ENCODE measurements around the gene IGSF8. TPM values are rescaled to one million over a fixed set of nuclear protein-coding genes. Genes with fewer than 3 reads are reported as not detected.
A peak's percentile ranks its signal among the peaks of the same experiment; 100 is the strongest.

IGSF8 gene
- total RNA-seq: 10 to 100 TPM; 67.9 to 71.5 TPM
- 10 to 100 TPM; 40.2 to 74.5 (median 56.9) TPM for polyA plus RNA-seq
- total RNA-seq: 41.3 to 63.7 (median 46.6) reads per million in 6 experiments

GRCh38 chr1:160097911-160098851, at the start of gene IGSF8:
Gene IGSF8 (minus strand): TSS chr1:160098619. CDS start chr1:160098472, 147 bp downstream.
- DNase-seq (peak; percentile 88 to 97 (median 93)), ATAC-seq (peak; percentile 66 to 68)
- H3K27ac Mint-ChIP-seq: peak within 1 kb of the TSS; percentile 91 to 100 (median 99)
- peaks cover 0 to 18% (median 0%) of the 10 kb centered on the region in 3 donors for H3K36me3 Mint-ChIP-seq
- H3K4me3 Mint-ChIP-seq: peak within 1 kb of the TSS; percentile 89 to 97 (median 92)
- no peaks in the 10 kb centered on the region for H3K9me3 Mint-ChIP-seq
- POLR2A ChIA-PET: interaction anchor here (0.5 to 4.8 kb wide), 17 partner anchors 12 to 404 kb away, joined by 3 to 49 read pairs (median 4); partner anchors contain the start of genes DCAF8, KCNJ10 and PEX19
- peaks cover 36 to 87% (median 81%) of the 10 kb centered on the region in 4 donors for H3K4me1 Mint-ChIP-seq
- no peaks in the 10 kb centered on the region for H3K27me3 Mint-ChIP-seq

- DNase-seq: no peak
- Mint-ChIP-seq H3K4me1 (peaks cover 0 to 2% (median under 1%) of the 10 kb centered on the region in 4 donors), H3K27me3 (peaks cover 0 to 2% (median 0%) of the 10 kb centered on the region in 5 donors), H3K36me3 (no peaks in the 10 kb centered on the region), H3K4me3 (no peak overlapping the region), H3K27ac (no peak overlapping the region), H3K9me3 (no peaks in the 10 kb centered on the region)
- no peak for ATAC-seq
- POLR2A ChIA-PET: interaction anchor here (0.6 to 0.7 kb wide), 3 partner anchors 41 to 374 kb away, joined by 3 to 4 read pairs (median 3); no protein-coding TSS in a partner anchor
Measured at GRCh38 chr1:160148121-160148520, 49.7 kb upstream of the IGSF8 start.

- Mint-ChIP-seq H3K27ac (no peak overlapping the region), H3K36me3 (no peaks in the 10 kb centered on the region), H3K27me3 (peaks cover 3 to 15% (median 9%) of the 10 kb centered on the region in 5 donors), H3K4me3 (no peak overlapping the region), H3K9me3 (no peaks in the 10 kb centered on the region), H3K4me1 (peaks cover 0 to 2% (median under 1%) of the 10 kb centered on the region in 4 donors)
- ATAC-seq: no peak
- POLR2A ChIA-PET: no interaction called here
- DNase-seq: no peak
Measured at GRCh38 chr1:160146107-160146506, 47.7 kb upstream of the IGSF8 start.

GRCh38 chr1:160144921-160145320, 46.5 kb upstream of the IGSF8 start:
- Mint-ChIP-seq H3K27ac (peak overlapping the region in 1 of 10 donors; percentile 60), H3K4me1 (peaks cover 0 to 2% (median under 1%) of the 10 kb centered on the region in 4 donors), H3K36me3 (no peaks in the 10 kb centered on the region), H3K9me3 (no peaks in the 10 kb centered on the region), H3K4me3 (no peak overlapping the region), H3K27me3 (peaks cover 5 to 21% (median 12%) of the 10 kb centered on the region in 5 donors)
- POLR2A ChIA-PET: no interaction called here
- ATAC-seq (no peak), DNase-seq (no peak)

- no peak for DNase-seq
- H3K27ac Mint-ChIP-seq: no peak overlapping the region
- peaks cover 0 to 2% (median under 1%) of the 10 kb centered on the region in 4 donors for H3K4me1 Mint-ChIP-seq
- no peaks in the 10 kb centered on the region for H3K36me3 Mint-ChIP-seq
- H3K27me3 Mint-ChIP-seq: peaks cover 5 to 21% (median 12%) of the 10 kb centered on the region in 5 donors
- no peaks in the 10 kb centered on the region for H3K9me3 Mint-ChIP-seq
- no peak for ATAC-seq
- no peak overlapping the region for H3K4me3 Mint-ChIP-seq
- POLR2A ChIA-PET: no interaction called here
Measured at GRCh38 chr1:160143695-160144094, 45.3 kb upstream of the IGSF8 start.

- ATAC-seq (no peak), DNase-seq (no peak)
- H3K27ac Mint-ChIP-seq: peak overlapping the region in 1 of 10 donors; percentile 49
- H3K4me3 Mint-ChIP-seq: no peak overlapping the region
- POLR2A ChIA-PET: no interaction called here
- H3K9me3 Mint-ChIP-seq: no peaks in the 10 kb centered on the region
- no peaks in the 10 kb centered on the region for H3K36me3 Mint-ChIP-seq
- peaks cover 0 to 2% (median under 1%) of the 10 kb centered on the region in 4 donors for H3K4me1 Mint-ChIP-seq
- peaks cover 4 to 21% (median 15%) of the 10 kb centered on the region in 5 donors for H3K27me3 Mint-ChIP-seq
Measured at GRCh38 chr1:160139840-160140239, 41.4 kb upstream of the IGSF8 start.

- Mint-ChIP-seq H3K27ac (no peak overlapping the region), H3K27me3 (peaks cover 4 to 19% (median 16%) of the 10 kb centered on the region in 5 donors), H3K36me3 (no peaks in the 10 kb centered on the region), H3K9me3 (no peaks in the 10 kb centered on the region), H3K4me1 (peaks cover 0 to 1% (median 0%) of the 10 kb centered on the region in 4 donors), H3K4me3 (no peak overlapping the region)
- DNase-seq: no peak
- ATAC-seq: no peak
- POLR2A ChIA-PET: no interaction called here
Measured at GRCh38 chr1:160137216-160137862, 38.9 kb upstream of the IGSF8 start.

GRCh38 chr1:160136926-160137200, 38.4 kb upstream of the IGSF8 start:
- peaks cover 0 to 1% (median 0%) of the 10 kb centered on the region in 4 donors for H3K4me1 Mint-ChIP-seq
- no peak for ATAC-seq
- H3K27me3 Mint-ChIP-seq: peaks cover 4 to 19% (median 12%) of the 10 kb centered on the region in 5 donors
- H3K9me3 Mint-ChIP-seq: no peaks in the 10 kb centered on the region
- no peaks in the 10 kb centered on the region for H3K36me3 Mint-ChIP-seq
- no peak for DNase-seq
- POLR2A ChIA-PET: no interaction called here
- H3K27ac Mint-ChIP-seq: no peak overlapping the region
- H3K4me3 Mint-ChIP-seq: no peak overlapping the region

- Mint-ChIP-seq H3K27me3 (peaks cover 4 to 17% (median 8%) of the 10 kb centered on the region in 5 donors), H3K9me3 (no peaks in the 10 kb centered on the region), H3K4me3 (no peak overlapping the region), H3K27ac (no peak overlapping the region), H3K4me1 (peaks cover 0 to 1% (median 0%) of the 10 kb centered on the region in 4 donors), H3K36me3 (no peaks in the 10 kb centered on the region)
- DNase-seq (no peak), ATAC-seq (no peak)
- POLR2A ChIA-PET: no interaction called here
Measured at GRCh38 chr1:160136121-160136925, 37.9 kb upstream of the IGSF8 start.

GRCh38 chr1:160134791-160135572, 36.6 kb upstream of the IGSF8 start:
- POLR2A ChIA-PET: no interaction called here
- Mint-ChIP-seq H3K27ac (no peak overlapping the region), H3K4me1 (peaks cover 0 to 1% (median 0%) of the 10 kb centered on the region in 4 donors), H3K27me3 (peaks cover 0 to 13% (median 4%) of the 10 kb centered on the region in 5 donors), H3K4me3 (no peak overlapping the region), H3K9me3 (no peaks in the 10 kb centered on the region), H3K36me3 (no peaks in the 10 kb centered on the region)
- ATAC-seq: no peak
- no peak for DNase-seq

- Mint-ChIP-seq H3K27ac (no peak overlapping the region), H3K4me1 (peaks cover 0 to 1% (median 0%) of the 10 kb centered on the region in 4 donors), H3K4me3 (no peak overlapping the region), H3K27me3 (peaks cover 0 to 13% (median 2%) of the 10 kb centered on the region in 5 donors), H3K9me3 (no peaks in the 10 kb centered on the region), H3K36me3 (no peaks in the 10 kb centered on the region)
- DNase-seq (no peak), ATAC-seq (no peak)
- POLR2A ChIA-PET: no interaction called here
Measured at GRCh38 chr1:160133990-160134770, 35.8 kb upstream of the IGSF8 start.

Data from naive thymus-derived CD8-positive, alpha-beta T cell (primary cell).